ENCODE results near the gene TTC28.

The TTC28 gene

DNA sequence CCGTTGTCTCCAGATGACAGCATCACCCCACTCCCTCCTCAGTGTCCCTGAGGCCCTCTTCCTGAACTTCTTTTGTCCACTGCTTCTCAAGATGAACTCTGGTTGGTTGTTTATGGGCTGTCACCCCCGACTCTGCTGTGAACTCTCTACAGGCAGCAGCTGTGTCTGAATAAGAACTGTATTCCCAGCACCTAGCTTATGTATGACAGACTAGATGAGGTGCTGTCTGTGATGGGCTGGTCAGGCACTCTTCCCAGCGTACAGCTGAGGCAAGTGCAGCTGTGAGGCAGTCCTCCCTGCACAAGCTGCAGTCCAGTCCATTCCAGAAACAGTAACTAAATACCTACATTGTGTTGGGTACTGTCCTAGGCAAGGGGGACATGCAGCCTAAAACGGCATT lies 649.2 kb downstream of the TTC28 start:
- H3K9me3 ChIP-seq (ENCODE audit: control insufficient read depth, low read length): no peaks in the 10 kb centered on the region
- no peak overlapping the region for H3K9ac ChIP-seq (ENCODE audit: low read length)
- H3K36me3 ChIP-seq (ENCODE audit: control insufficient read depth, insufficient read depth, low read length): no peaks in the 10 kb centered on the region
- peaks cover 49% of the 10 kb centered on the region for H3K4me1 ChIP-seq (ENCODE audit: control insufficient read depth, insufficient read depth, low read length)
- H3K4me3 ChIP-seq (ENCODE audit: low read length): no peak overlapping the region
- H3K27me3 ChIP-seq (ENCODE audit: control insufficient read depth, insufficient read depth, low read length): no peaks in the 10 kb centered on the region

DNA sequence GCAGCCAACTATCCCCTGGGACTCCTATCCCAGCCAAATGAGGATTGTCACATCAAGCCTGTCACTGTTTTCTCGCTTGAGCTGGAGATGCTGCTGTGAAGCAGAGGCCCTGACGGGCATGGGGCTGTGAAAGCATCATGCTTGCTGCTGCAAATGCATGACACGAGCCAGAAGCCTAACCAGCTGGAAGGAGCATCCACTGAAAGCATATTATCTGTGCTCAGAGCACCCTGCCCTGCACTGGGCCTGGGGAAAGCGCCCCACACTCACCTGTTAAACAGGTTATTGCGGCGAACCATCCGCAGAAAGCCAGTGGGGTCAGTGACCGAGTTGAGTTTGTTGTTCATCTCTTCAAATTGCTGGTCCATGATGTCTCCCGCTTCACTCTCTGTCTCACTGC lies 649.7 kb downstream of the TTC28 start:
- Histone ChIP-seq H3K27me3 (ENCODE audit: control insufficient read depth, insufficient read depth, low read length) (no peaks in the 10 kb centered on the region), H3K36me3 (ENCODE audit: control insufficient read depth, insufficient read depth, low read length) (no peaks in the 10 kb centered on the region), H3K4me1 (ENCODE audit: control insufficient read depth, insufficient read depth, low read length) (peaks cover 44% of the 10 kb centered on the region), H3K9me3 (ENCODE audit: control insufficient read depth, low read length) (no peaks in the 10 kb centered on the region), H3K9ac (ENCODE audit: low read length) (no peak overlapping the region), H3K4me3 (ENCODE audit: low read length) (no peak overlapping the region)

DNA sequence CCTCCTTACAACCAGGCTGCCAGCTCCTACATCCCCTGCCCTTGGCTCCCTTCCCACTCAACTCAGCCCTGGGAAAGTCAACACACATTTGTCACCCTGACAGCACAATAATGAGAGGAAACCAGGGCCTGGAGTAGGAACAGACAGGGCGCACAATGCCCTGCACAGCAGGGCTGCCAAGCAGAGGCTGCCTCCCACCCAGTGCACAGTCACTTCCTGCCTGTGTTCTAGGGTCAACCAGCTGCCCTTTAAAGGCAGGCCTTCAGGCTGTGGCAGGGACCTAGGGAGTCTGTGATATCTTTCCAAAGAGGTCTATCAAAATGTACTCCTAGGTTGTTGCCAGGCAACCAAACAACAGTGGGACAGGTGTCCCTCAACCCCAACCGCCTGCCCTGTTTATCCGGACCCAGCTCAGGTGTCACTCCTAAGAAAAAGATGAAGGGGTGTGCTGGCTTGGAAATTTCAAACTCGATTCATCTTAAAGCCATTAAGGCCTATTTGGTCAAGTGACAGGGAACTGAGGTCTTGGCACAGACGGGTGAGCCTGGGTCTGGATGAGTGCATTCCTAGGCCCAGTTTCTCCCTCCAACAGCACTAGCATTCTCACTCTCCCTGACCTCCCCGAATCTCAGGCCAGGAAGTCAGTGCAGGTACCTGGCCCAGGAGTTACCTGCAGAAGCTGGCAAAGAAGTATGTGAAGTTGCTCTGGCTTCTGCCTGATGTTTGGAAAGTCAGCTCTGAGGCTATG lies 650.3 kb downstream of the TTC28 start:
- no peaks in the 10 kb centered on the region for H3K9me3 ChIP-seq (ENCODE audit: control insufficient read depth, low read length)
- H3K36me3 ChIP-seq (ENCODE audit: control insufficient read depth, insufficient read depth, low read length): no peaks in the 10 kb centered on the region
- no peak overlapping the region for H3K4me3 ChIP-seq (ENCODE audit: low read length)
- peaks cover 38% of the 10 kb centered on the region for H3K4me1 ChIP-seq (ENCODE audit: control insufficient read depth, insufficient read depth, low read length)
- H3K9ac ChIP-seq (ENCODE audit: low read length): no peak overlapping the region
- H3K27me3 ChIP-seq (ENCODE audit: control insufficient read depth, insufficient read depth, low read length): no peaks in the 10 kb centered on the region

DNA sequence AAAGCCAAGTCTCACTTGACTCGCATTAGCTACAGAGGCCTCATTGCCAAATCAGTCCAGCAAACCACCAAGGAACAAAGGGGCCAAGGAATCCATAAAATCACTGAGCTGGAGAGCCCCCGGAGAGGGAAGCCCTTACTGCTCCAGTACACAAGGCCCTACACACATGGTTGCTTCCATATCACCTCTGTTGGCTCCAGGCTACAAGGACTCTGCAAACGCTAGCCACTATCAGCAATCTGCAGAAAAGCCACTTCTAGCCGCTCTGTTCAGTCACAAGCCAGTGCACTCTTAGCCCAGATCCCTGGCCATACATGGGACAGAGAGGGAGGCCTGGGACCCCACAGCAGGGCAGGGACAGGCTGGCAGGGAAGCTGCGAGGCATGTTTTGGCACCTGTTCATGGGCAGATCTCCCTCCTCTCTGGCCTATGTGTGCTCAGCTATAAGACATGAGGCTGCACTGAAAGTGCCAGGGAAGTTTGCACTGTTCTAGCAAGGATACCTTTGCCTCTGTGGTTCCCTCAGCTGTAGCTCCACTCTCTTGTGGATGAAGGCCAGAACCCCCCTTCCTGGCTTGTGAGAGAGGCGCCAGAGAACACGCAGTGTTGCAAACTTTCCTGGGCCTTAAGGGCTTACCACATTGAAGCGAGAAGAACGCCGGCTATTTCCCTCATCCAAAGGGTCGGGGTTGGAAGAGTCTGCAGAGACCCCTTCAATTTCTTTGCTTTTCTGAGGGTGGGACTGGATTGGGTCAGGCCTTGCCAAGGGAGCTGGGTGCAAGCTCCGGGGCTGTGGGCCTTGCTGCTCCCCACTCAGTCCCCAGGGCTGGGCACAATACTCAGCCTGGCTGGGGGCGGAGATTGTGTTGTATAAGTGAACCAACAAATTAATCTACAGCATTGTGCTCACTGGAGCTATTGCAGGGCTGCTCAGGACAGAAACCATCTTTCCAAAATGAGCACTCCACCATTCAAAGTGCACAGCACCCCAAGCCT lies 651.9 kb downstream of the TTC28 start:
- H3K4me1 ChIP-seq (ENCODE audit: control insufficient read depth, insufficient read depth, low read length): peaks cover 34% of the 10 kb centered on the region
- H3K9me3 ChIP-seq (ENCODE audit: control insufficient read depth, low read length): no peaks in the 10 kb centered on the region
- no peaks in the 10 kb centered on the region for H3K27me3 ChIP-seq (ENCODE audit: control insufficient read depth, insufficient read depth, low read length)
- no peak overlapping the region for H3K9ac ChIP-seq (ENCODE audit: low read length)
- H3K4me3 ChIP-seq (ENCODE audit: low read length): no peak overlapping the region
- no peaks in the 10 kb centered on the region for H3K36me3 ChIP-seq (ENCODE audit: control insufficient read depth, insufficient read depth, low read length)

DNA sequence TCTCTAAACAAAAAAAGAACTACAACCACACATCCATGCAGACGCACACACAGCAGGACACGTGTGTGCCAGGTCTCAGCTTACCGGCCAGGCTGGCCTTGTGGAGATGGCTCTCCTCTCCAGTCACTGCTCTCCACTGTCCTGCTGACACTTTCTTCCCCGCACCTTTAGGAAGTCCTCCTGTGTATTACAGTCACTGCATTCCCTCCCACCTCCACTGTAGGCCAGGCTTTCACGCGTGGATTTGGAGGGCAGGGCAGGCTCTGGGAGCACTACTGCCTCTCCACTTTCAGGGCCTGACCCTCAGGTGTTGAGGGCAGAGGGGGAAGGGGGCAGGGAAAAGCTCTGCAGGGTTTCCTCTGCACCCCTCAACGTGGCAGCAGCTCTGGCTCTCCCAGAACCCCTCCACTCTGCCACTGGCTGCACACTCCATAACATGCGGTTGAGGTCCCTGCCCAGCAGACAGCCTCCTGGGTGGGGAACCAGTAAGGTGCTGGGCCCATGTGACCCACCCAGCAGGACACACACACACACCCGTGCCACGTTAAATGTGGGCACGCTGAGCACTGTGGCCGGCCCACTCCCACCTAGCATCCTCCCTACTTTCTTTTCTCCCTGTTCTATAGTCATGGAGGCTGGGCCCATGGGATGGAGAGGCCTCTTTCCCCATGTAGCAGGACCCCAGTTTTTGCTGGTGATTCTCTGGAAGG lies 653.6 kb downstream of the TTC28 start:
- Histone ChIP-seq H3K9me3 (ENCODE audit: control insufficient read depth, low read length) (no peaks in the 10 kb centered on the region), H3K4me1 (ENCODE audit: control insufficient read depth, insufficient read depth, low read length) (peaks cover 34% of the 10 kb centered on the region), H3K9ac (ENCODE audit: low read length) (no peak overlapping the region)

DNA sequence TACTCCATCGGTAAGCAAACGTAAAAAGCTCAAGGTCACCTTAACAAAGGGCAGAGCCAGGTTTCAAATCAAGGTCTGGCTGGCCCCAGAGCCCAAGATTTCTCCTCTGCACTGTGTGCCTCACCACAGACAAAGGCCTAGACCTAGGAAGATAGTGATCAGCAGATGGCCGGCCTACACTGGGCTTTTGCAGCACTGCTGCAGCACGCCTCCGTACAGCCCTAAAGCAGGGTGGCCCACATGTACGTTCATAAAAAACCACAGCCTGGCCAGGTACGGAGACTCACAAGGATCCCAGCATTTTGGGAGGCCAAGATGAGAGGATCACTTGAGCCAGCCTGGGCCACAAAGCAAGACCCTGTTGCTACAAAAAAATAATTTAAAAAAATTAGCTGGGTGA lies 654.3 kb downstream of the TTC28 start:
- no peaks in the 10 kb centered on the region for H3K9me3 ChIP-seq (ENCODE audit: control insufficient read depth, low read length)
- H3K4me3 ChIP-seq (ENCODE audit: low read length): no peak overlapping the region
- no peaks in the 10 kb centered on the region for H3K27me3 ChIP-seq (ENCODE audit: control insufficient read depth, insufficient read depth, low read length)
- no peaks in the 10 kb centered on the region for H3K36me3 ChIP-seq (ENCODE audit: control insufficient read depth, insufficient read depth, low read length)
- H3K9ac ChIP-seq (ENCODE audit: low read length): no peak overlapping the region
- H3K4me1 ChIP-seq (ENCODE audit: control insufficient read depth, insufficient read depth, low read length): peaks cover 39% of the 10 kb centered on the region

More for the DNA sequence above, 653.6 kb downstream of the TTC28 start:
- Histone ChIP-seq H3K27me3 (ENCODE audit: control insufficient read depth, insufficient read depth, low read length) (no peaks in the 10 kb centered on the region), H3K36me3 (ENCODE audit: control insufficient read depth, insufficient read depth, low read length) (no peaks in the 10 kb centered on the region), H3K4me3 (ENCODE audit: low read length) (no peak overlapping the region)

DNA sequence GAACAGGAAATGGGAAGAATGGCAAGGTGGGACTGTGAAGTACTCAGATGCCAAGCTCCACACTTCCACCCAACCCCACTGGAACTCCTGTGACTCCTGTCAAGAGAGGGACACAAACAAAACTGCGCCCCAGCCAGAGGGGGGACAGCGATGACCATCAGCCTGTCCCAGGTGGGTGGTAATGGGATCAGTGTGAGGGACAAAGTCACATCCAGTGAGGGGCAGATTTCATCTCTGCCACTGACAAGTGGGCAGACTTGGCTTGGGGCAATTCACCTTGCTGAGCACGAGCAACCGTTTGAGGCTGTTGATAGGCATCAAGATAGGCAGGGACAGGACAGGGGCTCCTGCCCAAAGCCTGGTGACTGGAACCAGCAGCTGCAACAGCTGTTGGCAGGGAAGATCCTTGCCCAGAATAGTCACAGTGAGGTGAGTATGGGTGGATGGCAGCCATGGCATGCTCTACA lies 655.2 kb downstream of the TTC28 start:
- no peaks in the 10 kb centered on the region for H3K36me3 ChIP-seq (ENCODE audit: control insufficient read depth, insufficient read depth, low read length)
- H3K9ac ChIP-seq (ENCODE audit: low read length): no peak overlapping the region
- H3K9me3 ChIP-seq (ENCODE audit: control insufficient read depth, low read length): no peaks in the 10 kb centered on the region
- no peak overlapping the region for H3K4me3 ChIP-seq (ENCODE audit: low read length)
- H3K4me1 ChIP-seq (ENCODE audit: control insufficient read depth, insufficient read depth, low read length): peaks cover 30% of the 10 kb centered on the region
- no peaks in the 10 kb centered on the region for H3K27me3 ChIP-seq (ENCODE audit: control insufficient read depth, insufficient read depth, low read length)

DNA sequence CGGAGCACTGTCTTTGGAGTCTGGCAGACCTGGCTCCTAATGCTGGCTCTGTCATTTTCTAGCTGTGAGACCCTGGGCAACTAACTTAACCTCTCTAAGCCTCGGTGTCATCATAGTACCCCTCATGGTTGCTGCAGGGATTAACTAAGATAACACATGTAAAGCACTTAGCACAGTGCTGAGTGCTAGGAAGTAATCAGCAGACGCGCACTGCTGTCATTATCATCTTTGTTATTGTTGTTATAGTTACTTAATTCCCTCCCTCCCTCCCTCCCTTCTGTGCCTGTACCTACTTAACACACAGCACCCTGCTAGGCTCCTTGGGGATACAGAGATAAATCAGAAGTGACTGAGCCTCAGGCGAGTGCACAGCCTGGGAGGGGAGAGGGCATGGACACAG lies 655.9 kb downstream of the TTC28 start:
- Histone ChIP-seq H3K9ac (ENCODE audit: low read length) (no peak overlapping the region), H3K27me3 (ENCODE audit: control insufficient read depth, insufficient read depth, low read length) (no peaks in the 10 kb centered on the region), H3K9me3 (ENCODE audit: control insufficient read depth, low read length) (no peaks in the 10 kb centered on the region)

DNA sequence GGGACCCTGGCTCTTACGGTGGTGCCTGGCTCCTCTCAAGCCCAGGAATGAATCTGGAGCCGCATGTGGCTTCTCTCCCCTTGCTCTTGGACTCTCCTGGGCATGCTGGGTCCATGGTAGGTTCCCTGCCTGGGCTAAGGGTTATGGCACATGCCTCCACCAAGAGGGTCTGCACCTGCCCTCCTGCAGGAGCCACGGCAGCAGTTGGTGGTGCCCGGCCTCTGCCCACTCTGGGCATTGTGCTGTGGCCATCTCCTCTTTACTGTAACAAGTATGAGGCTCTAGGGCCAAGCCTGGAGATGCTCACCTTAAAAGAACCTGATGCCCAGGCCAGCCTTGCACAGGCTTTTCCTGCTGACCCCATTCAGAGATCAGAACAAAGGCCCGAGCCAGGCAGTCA lies 656.6 kb downstream of the TTC28 start:
- Histone ChIP-seq H3K9me3 (ENCODE audit: control insufficient read depth, low read length) (no peaks in the 10 kb centered on the region), H3K27me3 (ENCODE audit: control insufficient read depth, insufficient read depth, low read length) (no peaks in the 10 kb centered on the region), H3K4me3 (ENCODE audit: low read length) (no peak overlapping the region), H3K36me3 (ENCODE audit: control insufficient read depth, insufficient read depth, low read length) (no peaks in the 10 kb centered on the region), H3K4me1 (ENCODE audit: control insufficient read depth, insufficient read depth, low read length) (peaks cover 16% of the 10 kb centered on the region), H3K9ac (ENCODE audit: low read length) (no peak overlapping the region)

More for the DNA sequence above, 655.9 kb downstream of the TTC28 start:
- no peak overlapping the region for H3K4me3 ChIP-seq (ENCODE audit: low read length)
- H3K36me3 ChIP-seq (ENCODE audit: control insufficient read depth, insufficient read depth, low read length): no peaks in the 10 kb centered on the region
- H3K4me1 ChIP-seq (ENCODE audit: control insufficient read depth, insufficient read depth, low read length): peaks cover 24% of the 10 kb centered on the region

DNA sequence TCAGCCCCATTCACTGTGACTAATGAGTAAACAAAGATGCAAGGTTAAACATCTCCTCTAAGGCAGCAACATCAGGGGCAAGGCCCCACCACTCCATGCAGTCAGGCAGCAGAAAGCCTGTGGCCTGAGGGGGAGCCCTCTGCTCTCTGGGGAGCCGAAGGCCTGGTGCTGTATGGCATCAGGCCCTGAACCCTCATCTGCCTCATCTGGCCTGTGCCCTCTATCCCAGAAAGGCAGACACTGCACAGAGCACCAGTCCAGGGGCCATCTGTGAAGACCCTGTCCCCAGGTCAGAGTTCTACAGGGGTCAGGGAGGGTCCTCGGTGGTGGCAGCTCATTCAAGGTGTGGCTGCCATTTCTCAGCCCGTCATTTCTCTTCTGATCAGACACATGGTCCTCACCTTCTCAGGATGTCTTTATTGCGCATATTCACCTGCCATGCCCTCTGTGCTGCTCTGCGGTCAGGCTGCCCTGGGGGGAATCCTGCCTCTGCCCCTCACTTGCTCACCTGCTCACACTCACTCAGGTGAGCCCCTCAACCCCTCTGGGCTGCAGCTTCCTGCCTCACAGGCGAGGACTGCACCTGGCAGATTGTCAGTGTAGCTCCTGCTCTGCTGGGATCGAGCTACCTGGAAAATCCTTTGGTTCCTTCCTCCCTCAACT lies 657.5 kb downstream of the TTC28 start:
- Histone ChIP-seq H3K9me3 (ENCODE audit: control insufficient read depth, low read length) (no peaks in the 10 kb centered on the region), H3K9ac (ENCODE audit: low read length) (no peak overlapping the region), H3K4me3 (ENCODE audit: low read length) (no peak overlapping the region), H3K36me3 (ENCODE audit: control insufficient read depth, insufficient read depth, low read length) (no peaks in the 10 kb centered on the region), H3K27me3 (ENCODE audit: control insufficient read depth, insufficient read depth, low read length) (no peaks in the 10 kb centered on the region), H3K4me1 (ENCODE audit: control insufficient read depth, insufficient read depth, low read length) (peaks cover 7% of the 10 kb centered on the region)

DNA sequence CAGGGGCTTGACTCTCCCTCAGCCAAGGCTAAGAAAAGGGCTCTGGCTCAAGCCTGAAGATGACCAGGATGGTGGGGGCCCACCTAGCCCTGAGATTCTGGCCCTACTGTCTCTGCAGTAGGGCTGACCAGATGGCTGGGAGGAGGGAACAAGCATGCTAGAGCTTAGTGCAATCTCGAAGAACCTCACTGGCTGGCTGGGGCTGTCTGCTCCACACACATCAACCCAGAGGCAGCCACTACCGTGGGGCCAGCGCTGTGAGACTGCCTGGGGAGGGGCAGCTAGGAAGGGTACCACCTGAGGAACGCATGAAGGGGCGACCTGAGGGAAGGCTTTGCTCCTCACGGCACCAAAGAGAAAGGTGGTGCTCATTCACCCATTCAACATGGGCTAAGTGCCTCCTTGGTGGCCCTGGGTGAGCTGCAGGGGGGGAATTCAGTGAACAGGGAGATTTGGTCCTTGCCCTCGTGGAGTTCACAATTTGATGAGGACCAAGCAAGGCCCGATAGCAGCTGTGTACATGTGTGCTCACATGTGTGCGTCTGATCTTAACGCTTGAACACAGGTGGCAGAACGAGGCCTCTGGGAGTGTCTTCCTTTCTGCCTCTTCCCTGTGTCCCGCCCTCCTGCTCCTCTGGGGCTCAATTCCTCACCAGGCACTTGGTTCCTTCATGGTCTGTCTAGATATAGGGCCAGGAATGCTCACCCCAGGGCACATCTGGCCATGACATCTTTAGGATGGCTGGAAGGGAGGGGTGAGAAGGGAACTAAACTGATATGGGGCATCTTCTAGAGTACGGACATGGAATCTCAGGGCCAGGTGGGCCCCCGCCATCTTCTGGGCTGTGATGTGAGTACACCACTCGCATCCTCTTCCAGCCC lies 658.3 kb downstream of the TTC28 start:
- H3K9me3 ChIP-seq (ENCODE audit: control insufficient read depth, low read length): no peaks in the 10 kb centered on the region
- H3K9ac ChIP-seq (ENCODE audit: low read length): no peak overlapping the region
- H3K27me3 ChIP-seq (ENCODE audit: control insufficient read depth, insufficient read depth, low read length): no peaks in the 10 kb centered on the region
- H3K4me1 ChIP-seq (ENCODE audit: control insufficient read depth, insufficient read depth, low read length): peaks cover 5% of the 10 kb centered on the region
- H3K4me3 ChIP-seq (ENCODE audit: low read length): no peak overlapping the region
- no peaks in the 10 kb centered on the region for H3K36me3 ChIP-seq (ENCODE audit: control insufficient read depth, insufficient read depth, low read length)
